ENCODE data around the gene OOSP2. TPM values are rescaled to one million over a fixed set of nuclear protein-coding genes. Genes with fewer than 3 reads are reported as not detected.

OOSP2 gene
- total RNA-seq, 4 donors from 2014 or later: not detected

DNA sequence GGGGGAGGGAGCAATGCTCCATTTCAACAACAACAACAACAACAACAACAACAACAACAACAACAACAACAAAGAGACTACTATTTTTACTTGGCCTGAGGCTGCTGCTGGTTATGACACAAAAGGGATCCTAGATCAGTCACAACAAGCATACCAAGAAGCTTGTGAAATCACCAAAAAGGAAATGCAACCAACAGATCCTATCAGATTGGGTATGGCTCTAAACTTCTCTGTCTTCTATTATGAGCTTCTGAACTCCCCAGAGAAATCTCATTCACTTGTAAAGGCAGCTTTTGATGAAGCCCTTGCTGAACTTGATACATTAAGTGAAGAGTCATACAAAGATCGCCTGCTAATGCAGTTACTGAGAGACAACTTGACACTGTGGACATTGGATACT is 37.8 kb downstream of the OOSP2 start:
- 85 to 95% methylated on average over 1 of the region's 1 CpG for WGBS, 2 donors (ENCODE audit: low coverage in 1 of 2)
- no peak overlapping the region for H3K4me3 ChIP-seq
- H3K4me1 ChIP-seq: no peaks in the 10 kb centered on the region
- no peak overlapping the region for H3K27ac ChIP-seq
- H3K27me3 ChIP-seq: no peaks in the 10 kb centered on the region
- H3K36me3 ChIP-seq: no peaks in the 10 kb centered on the region
- H3K9me3 ChIP-seq: peaks cover 0 to 5% (median 0%) of the 10 kb centered on the region in 3 donors
- TF ChIP-seq POLR2A (IDR thresholded peaks at IDR 0.05): no peak
- TF ChIP-seq, protein P1, sequence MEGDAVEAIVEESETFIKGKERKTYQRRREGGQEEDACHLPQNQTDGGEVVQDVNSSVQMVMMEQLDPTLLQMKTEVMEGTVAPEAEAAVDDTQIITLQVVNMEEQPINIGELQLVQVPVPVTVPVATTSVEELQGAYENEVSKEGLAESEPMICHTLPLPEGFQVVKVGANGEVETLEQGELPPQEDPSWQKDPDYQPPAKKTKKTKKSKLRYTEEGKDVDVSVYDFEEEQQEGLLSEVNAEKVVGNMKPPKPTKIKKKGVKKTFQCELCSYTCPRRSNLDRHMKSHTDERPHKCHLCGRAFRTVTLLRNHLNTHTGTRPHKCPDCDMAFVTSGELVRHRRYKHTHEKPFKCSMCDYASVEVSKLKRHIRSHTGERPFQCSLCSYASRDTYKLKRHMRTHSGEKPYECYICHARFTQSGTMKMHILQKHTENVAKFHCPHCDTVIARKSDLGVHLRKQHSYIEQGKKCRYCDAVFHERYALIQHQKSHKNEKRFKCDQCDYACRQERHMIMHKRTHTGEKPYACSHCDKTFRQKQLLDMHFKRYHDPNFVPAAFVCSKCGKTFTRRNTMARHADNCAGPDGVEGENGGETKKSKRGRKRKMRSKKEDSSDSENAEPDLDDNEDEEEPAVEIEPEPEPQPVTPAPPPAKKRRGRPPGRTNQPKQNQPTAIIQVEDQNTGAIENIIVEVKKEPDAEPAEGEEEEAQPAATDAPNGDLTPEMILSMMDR (IDR thresholded peaks at IDR 0.05): no peak
- no peak for TF ChIP-seq EP300 (IDR thresholded peaks at IDR 0.05)
- no peak for TF ChIP-seq POLR2AphosphoS5 (IDR thresholded peaks at IDR 0.05)
- no peak for ATAC-seq

DNA sequence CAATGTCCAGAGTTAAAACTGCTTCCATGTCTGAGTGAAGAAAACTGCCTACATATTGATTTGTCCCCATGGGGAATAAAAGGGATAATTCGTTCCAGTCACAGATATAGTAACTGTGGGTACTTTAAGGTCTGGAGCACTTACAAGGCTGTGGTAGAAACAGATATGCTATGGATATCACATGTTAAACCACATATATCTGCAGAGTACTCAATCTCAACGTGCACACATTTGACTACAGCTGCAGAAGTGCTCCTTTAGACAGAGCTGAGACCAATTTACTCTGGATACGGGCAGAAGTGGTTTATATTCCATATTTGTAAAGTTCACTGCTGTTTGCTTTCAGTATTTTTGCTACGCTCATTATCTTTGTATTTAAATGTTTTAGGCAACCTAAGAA is 38.5 kb downstream of the OOSP2 start:
- Histone ChIP-seq H3K4me1 (no peaks in the 10 kb centered on the region), H3K9me3 (peaks cover 0 to 5% (median 0%) of the 10 kb centered on the region in 3 donors), H3K36me3 (no peaks in the 10 kb centered on the region), H3K4me3 (no peak overlapping the region), H3K27ac (no peak overlapping the region), H3K27me3 (no peaks in the 10 kb centered on the region)
- ATAC-seq: no peak
- 70 to 74% methylated on average over 4 of the region's 4 CpGs for WGBS, 2 donors (ENCODE audit: low coverage in 1 of 2)
- TF ChIP-seq POLR2AphosphoS5 (IDR thresholded peaks at IDR 0.05) (no peak), EP300 (IDR thresholded peaks at IDR 0.05) (no peak), POLR2A (IDR thresholded peaks at IDR 0.05) (no peak)
- TF ChIP-seq, protein P1 (IDR thresholded peaks at IDR 0.05): no peak

DNA sequence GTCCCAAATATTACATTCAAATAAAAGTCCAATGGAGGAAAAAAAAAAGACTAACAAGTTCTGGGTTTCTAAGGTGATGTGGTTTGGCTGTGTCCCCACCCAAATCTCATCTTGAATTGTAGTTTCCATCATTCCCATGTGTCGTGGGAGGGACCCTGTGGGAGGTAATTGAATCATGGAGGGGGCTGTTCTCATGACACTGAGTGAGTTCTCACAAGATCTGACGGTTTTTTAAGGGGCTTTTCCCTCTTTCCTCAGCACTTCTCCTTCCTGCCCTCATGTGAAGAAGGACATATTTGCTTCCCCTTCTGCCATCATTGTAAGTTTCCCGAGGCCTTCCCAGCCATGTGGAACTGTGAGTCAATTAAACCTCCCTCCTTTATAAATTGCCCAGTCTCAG is 40.3 kb downstream of the OOSP2 start:
- WGBS, 2 donors (ENCODE audit: low coverage in 1 of 2): 67 to 80% methylated on average over 1 to 3 of the region's 3 CpGs
- TF ChIP-seq EP300 (IDR thresholded peaks at IDR 0.05) (no peak), POLR2A (IDR thresholded peaks at IDR 0.05) (no peak), POLR2AphosphoS5 (IDR thresholded peaks at IDR 0.05) (no peak)
- TF ChIP-seq, protein P1 (IDR thresholded peaks at IDR 0.05): no peak
- Histone ChIP-seq H3K27me3 (no peaks in the 10 kb centered on the region), H3K9me3 (peaks cover 0 to 5% (median 0%) of the 10 kb centered on the region in 3 donors), H3K27ac (no peak overlapping the region), H3K36me3 (no peaks in the 10 kb centered on the region), H3K4me1 (no peaks in the 10 kb centered on the region), H3K4me3 (no peak overlapping the region)
- ATAC-seq: no peak

DNA sequence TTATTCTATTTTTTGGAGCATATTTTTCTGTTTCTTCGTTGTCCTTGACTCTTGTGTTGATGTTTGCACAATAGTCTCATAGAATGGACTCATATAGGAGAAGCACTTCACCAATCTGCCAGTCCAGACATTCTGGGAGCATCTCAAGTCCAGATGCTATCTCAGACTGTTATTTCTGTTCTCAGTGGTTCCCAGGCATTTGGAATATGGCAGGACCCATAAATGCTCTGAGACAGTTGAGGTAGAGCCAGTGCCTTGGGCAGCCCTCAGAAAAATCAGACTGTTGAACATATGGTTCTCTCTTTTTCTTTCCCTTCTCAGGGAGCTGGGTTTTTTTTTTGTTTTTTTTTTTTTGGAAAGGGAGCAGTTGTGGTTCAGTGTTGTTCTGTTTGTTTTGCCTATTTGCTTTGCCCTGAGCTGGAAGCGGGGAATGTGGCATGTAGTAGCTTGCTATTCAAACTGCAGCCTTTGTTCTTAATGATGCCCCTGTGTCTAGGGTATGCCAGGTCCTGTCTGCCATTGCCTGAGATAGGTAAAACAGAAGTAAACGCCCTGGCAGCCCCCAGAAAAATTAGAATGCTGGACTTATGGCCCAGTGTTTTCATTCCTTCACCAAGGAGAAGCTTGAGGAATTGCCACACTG is 44.5 kb downstream of the OOSP2 start:
- H3K36me3 ChIP-seq: no peaks in the 10 kb centered on the region
- H3K27ac ChIP-seq: no peak overlapping the region
- H3K4me3 ChIP-seq: no peak overlapping the region
- H3K27me3 ChIP-seq: no peaks in the 10 kb centered on the region
- no peaks in the 10 kb centered on the region for H3K9me3 ChIP-seq
- no peaks in the 10 kb centered on the region for H3K4me1 ChIP-seq
- no peak for ATAC-seq
- WGBS, 2 donors (ENCODE audit: low coverage in 1 of 2): 56 to 78% methylated on average over 1 to 3 of the region's 3 CpGs
- TF ChIP-seq POLR2A (IDR thresholded peaks at IDR 0.05) (no peak), POLR2AphosphoS5 (IDR thresholded peaks at IDR 0.05) (no peak), EP300 (IDR thresholded peaks at IDR 0.05) (no peak)
- TF ChIP-seq, protein P1 (IDR thresholded peaks at IDR 0.05): no peak

DNA sequence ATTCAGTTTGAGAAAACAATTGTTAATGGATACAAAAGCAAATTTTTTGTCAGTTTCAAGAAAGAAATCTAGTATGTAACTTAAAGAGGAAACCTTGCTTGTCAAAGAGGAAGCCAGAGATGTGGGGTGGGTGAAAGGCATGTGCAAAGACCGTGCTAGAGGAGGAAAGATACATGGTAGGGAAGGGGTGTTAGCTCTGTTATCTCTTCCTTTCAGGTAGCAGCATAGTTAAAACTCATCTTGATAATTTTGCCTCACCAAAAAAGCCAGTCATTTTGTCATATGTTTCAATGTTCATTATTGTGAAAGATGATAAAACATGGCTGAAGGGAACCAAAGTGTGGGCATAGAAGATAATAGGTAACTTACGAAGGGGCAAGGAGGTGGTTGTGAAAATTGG is 45.7 kb downstream of the OOSP2 start:
- Histone ChIP-seq H3K9me3 (no peaks in the 10 kb centered on the region), H3K36me3 (no peaks in the 10 kb centered on the region), H3K27ac (no peak overlapping the region), H3K4me1 (no peaks in the 10 kb centered on the region), H3K4me3 (no peak overlapping the region), H3K27me3 (no peaks in the 10 kb centered on the region)
- WGBS, 2 donors (ENCODE audit: low coverage in 1 of 2): 61 to 72% methylated on average over 2 of the region's 2 CpGs
- ATAC-seq: no peak
- TF ChIP-seq EP300 (IDR thresholded peaks at IDR 0.05) (no peak), POLR2AphosphoS5 (IDR thresholded peaks at IDR 0.05) (no peak), POLR2A (IDR thresholded peaks at IDR 0.05) (no peak)
- TF ChIP-seq, protein P1 (IDR thresholded peaks at IDR 0.05): no peak
